Subcutaneous abdominal adipose tissue (tissue), 5 donors: ENCODE results near the gene TBR1.

Experiments used
- H3K27ac ChIP-seq: one replicate; pipeline ENCODE4 v1.7.0; 2013; ENCODE audit warnings: low read depth, mild to moderate bottlenecking, inconsistent platforms, low read length, moderate library complexity
- H3K27me3 ChIP-seq, 5 donors: one replicate each; pipeline ENCODE4 v1.7.0; 2013; ENCODE audit warnings: low read length in 5 of 5, inconsistent platforms in 1 of 5; ENCODE audit not compliant: control insufficient read depth in 5 of 5, insufficient read depth in 4 of 5
- H3K36me3 ChIP-seq, 5 donors: one replicate each; pipeline ENCODE4 v1.7.0; 2013; ENCODE audit warnings: low read length in 5 of 5; ENCODE audit not compliant: control insufficient read depth in 5 of 5, insufficient read depth in 5 of 5
- H3K4me1 ChIP-seq, 5 donors: one replicate each; pipeline ENCODE4 v1.7.0; 2013; ENCODE audit warnings: low read length in 5 of 5, mild to moderate bottlenecking in 3 of 5, moderate library complexity in 1 of 5; ENCODE audit not compliant: control insufficient read depth in 5 of 5, insufficient read depth in 5 of 5
- H3K4me3 ChIP-seq, 5 donors: one replicate each; pipeline ENCODE4 v1.7.0; 2013; ENCODE audit warnings: low read length in 5 of 5, low read depth in 1 of 5
- H3K9ac ChIP-seq, 5 donors: one replicate each; pipeline ENCODE4 v1.7.0; 2013; ENCODE audit warnings: low read length in 5 of 5, mild to moderate bottlenecking in 4 of 5, moderate library complexity in 3 of 5
- H3K9me3 ChIP-seq, 5 donors: one replicate each; pipeline ENCODE4 v1.7.0; 2013; ENCODE audit warnings: low read length in 5 of 5; ENCODE audit not compliant: control insufficient read depth in 5 of 5
- donor health status: healthy.
- donor health status: healthy.
- donor health status: healthy.
- donor health status: healthy.
- donor health status: healthy.

The TBR1 gene

GRCh38 chr2:161412346-161412745 lies 3.8 kb upstream of the TBR1 start:
- Histone ChIP-seq H3K9ac (no peak overlapping the region), H3K27me3 (peaks cover 20 to 27% (median 24%) of the 10 kb centered on the region in 5 donors), H3K36me3 (peaks cover 0 to 10% (median 4%) of the 10 kb centered on the region in 5 donors), H3K9me3 (no peaks in the 10 kb centered on the region), H3K27ac (no peak overlapping the region), H3K4me3 (no peak overlapping the region), H3K4me1 (peaks cover 0 to 35% (median 32%) of the 10 kb centered on the region in 5 donors)

DNA sequence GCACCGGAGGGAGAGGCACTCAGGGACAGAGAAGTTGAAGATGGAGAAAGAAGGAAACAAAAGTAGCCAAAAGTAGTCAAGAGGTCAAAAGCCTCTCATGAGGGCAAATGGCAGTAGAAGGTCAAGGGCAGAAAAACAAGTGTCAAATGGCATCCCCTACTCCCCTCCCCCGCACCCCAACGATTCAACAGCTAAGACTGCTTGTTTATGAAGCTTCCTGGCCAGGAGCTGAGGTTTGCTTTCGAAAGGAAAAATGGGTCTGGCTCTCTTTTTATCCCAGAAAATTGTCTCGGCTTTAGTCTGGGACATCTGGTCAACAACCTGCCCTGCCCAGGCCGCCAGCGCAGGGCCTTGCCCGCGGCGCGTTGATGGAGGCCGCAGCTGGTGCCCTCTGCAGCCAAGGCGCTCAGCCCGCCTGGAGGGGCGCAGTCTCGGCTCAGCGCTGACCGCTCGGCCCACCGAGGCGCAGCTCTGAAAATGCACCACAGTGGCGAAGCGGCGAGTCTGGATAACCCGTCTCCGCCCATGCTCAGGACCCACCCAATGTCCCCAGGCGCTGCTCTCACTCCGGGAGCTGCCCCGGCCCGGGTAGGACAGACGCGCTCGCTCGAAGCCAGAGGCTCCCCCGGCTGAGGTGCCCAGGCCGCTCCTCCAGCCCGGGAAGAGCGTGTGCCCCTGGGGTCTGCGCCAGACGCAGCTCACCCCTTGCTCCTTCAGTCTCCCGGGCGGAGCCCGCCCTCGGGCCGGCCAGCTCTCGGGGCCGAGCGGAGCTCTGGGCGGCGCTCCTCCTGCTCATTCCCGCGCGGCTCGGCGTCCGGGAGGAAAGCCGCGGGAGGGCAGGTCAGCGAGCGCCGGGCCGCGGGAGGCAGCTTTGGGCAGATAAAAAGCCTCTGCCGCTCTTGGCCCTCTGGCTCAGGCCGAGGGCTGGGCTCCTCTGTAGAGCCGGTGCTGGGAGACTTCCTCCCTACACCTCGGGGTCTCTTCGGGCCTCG lies 1.8 kb upstream of the TBR1 start:
- Histone ChIP-seq H3K4me3 (peak overlapping the region in 4 of 5 donors; percentile 48 to 71 (median 64)), H3K9me3 (no peaks in the 10 kb centered on the region), H3K4me1 (peaks cover 0 to 49% (median 42%) of the 10 kb centered on the region in 5 donors), H3K27me3 (peaks cover 38 to 46% (median 44%) of the 10 kb centered on the region in 5 donors), H3K9ac (peak overlapping the region in 3 of 5 donors; percentile 17 to 56 (median 21)), H3K36me3 (peaks cover 0 to 7% (median 4%) of the 10 kb centered on the region in 5 donors), H3K27ac (no peak overlapping the region)

GRCh38 chr2:161415034-161415986 lies 787 bp upstream of the TBR1 start:
- peaks cover 43 to 53% (median 51%) of the 10 kb centered on the region in 5 donors for H3K27me3 ChIP-seq
- no peak overlapping the region for H3K27ac ChIP-seq
- H3K4me1 ChIP-seq: peaks cover 0 to 49% (median 42%) of the 10 kb centered on the region in 5 donors
- H3K9me3 ChIP-seq: no peaks in the 10 kb centered on the region
- peaks cover 0 to 7% (median 3%) of the 10 kb centered on the region in 5 donors for H3K36me3 ChIP-seq
- H3K4me3 ChIP-seq: peak overlapping the region; percentile 32 to 71 (median 61)
- H3K9ac ChIP-seq: peak overlapping the region in 3 of 5 donors; percentile 14 to 56 (median 17)

DNA sequence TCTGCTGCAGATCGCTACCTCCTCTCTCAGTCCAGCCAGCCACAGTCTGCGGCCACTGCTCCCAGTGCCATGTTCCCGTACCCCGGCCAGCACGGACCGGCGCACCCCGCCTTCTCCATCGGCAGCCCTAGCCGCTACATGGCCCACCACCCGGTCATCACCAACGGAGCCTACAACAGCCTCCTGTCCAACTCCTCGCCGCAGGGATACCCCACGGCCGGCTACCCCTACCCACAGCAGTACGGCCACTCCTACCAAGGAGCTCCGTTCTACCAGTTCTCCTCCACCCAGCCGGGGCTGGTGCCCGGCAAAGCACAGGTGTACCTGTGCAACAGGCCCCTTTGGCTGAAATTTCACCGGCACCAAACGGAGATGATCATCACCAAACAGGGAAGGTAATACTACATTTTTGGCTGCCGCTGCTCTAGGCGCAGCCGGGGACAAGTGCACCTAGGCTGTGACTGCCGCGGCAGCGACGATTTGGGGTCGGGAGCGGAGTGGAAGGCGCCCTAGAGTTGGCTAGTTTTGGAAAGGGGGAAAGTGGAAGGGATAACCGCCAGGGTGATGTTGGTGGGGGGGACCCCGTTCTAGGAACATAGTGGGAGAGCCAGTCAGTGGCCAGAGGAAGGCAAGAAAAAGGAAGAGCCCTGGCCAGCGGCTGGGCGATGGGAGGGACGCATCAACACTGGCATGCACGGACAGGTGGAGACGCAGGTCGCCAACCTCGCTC lies 776 bp downstream of the TBR1 start:
- no peaks in the 10 kb centered on the region for H3K9me3 ChIP-seq
- H3K9ac ChIP-seq: no peak overlapping the region
- no peaks in the 10 kb centered on the region for H3K36me3 ChIP-seq
- peak overlapping the region in 1 of 5 donors; percentile 6 for H3K4me3 ChIP-seq
- peaks cover 0 to 49% (median 42%) of the 10 kb centered on the region in 5 donors for H3K4me1 ChIP-seq
- peaks cover 53 to 69% (median 60%) of the 10 kb centered on the region in 5 donors for H3K27me3 ChIP-seq
- no peak overlapping the region for H3K27ac ChIP-seq

GRCh38 chr2:161417438-161418274 lies 1.6 kb downstream of the TBR1 start:
- Histone ChIP-seq H3K36me3 (no peaks in the 10 kb centered on the region), H3K27me3 (peaks cover 54 to 77% (median 66%) of the 10 kb centered on the region in 5 donors), H3K27ac (no peak overlapping the region), H3K4me1 (peaks cover 0 to 49% (median 42%) of the 10 kb centered on the region in 5 donors), H3K9ac (no peak overlapping the region), H3K9me3 (no peaks in the 10 kb centered on the region), H3K4me3 (no peak overlapping the region)

GRCh38 chr2:161418275-161418714 lies 2.2 kb downstream of the TBR1 start:
- Histone ChIP-seq H3K9ac (no peak overlapping the region), H3K36me3 (no peaks in the 10 kb centered on the region), H3K27me3 (peaks cover 59 to 83% (median 72%) of the 10 kb centered on the region in 5 donors), H3K9me3 (no peaks in the 10 kb centered on the region), H3K4me1 (peaks cover 0 to 51% (median 42%) of the 10 kb centered on the region in 5 donors), H3K4me3 (peak overlapping the region in 2 of 5 donors; percentile 23 to 54), H3K27ac (no peak overlapping the region)

GRCh38 chr2:161418715-161419637 lies 2.9 kb downstream of the TBR1 start:
- Histone ChIP-seq H3K9ac (no peak overlapping the region), H3K36me3 (no peaks in the 10 kb centered on the region), H3K9me3 (no peaks in the 10 kb centered on the region), H3K27ac (no peak overlapping the region), H3K4me3 (peak overlapping the region in 3 of 5 donors; percentile 22 to 54 (median 23)), H3K4me1 (peaks cover 0 to 56% (median 44%) of the 10 kb centered on the region in 5 donors), H3K27me3 (peaks cover 61 to 90% (median 78%) of the 10 kb centered on the region in 5 donors)

DNA sequence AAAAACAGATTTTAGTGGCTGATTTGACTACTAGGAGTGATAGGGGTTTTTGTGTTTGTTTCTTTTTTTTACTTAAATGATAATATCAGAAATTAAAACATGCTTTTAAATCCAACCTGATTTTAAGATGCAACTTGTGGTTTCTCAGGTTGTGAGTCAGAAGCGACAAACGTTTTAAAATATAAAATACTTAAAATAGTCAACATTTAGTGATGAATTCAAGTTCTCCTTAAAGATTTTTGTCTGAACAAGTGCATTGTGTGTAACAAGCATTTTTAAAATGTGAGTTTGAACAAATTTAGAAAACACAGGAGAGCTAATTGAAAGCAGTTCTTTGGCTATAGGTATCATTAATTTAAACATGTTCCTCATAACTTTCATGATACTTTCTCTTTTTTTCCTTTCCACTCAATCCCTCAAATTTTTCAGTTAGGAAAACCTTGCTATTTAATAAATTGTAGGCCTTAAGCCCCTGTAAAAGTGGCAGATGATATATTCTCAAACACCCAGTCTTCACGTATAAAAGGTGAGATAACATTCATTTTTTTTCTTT lies 3.6 kb downstream of the TBR1 start:
- Histone ChIP-seq H3K27ac (no peak overlapping the region), H3K27me3 (peaks cover 62 to 97% (median 82%) of the 10 kb centered on the region in 5 donors), H3K4me1 (peaks cover 0 to 53% (median 42%) of the 10 kb centered on the region in 5 donors), H3K9me3 (no peaks in the 10 kb centered on the region), H3K4me3 (no peak overlapping the region), H3K36me3 (no peaks in the 10 kb centered on the region), H3K9ac (no peak overlapping the region)
